ENCODE data around the gene MYF6. TPM values are rescaled to one million over a fixed set of nuclear protein-coding genes. Genes with fewer than 3 reads are reported as not detected.

MYF6 gene
- 28.1 and 119 TPM in 2 replicates for total RNA-seq
- 6.1 TPM for polyA plus RNA-seq (2012)

DNA sequence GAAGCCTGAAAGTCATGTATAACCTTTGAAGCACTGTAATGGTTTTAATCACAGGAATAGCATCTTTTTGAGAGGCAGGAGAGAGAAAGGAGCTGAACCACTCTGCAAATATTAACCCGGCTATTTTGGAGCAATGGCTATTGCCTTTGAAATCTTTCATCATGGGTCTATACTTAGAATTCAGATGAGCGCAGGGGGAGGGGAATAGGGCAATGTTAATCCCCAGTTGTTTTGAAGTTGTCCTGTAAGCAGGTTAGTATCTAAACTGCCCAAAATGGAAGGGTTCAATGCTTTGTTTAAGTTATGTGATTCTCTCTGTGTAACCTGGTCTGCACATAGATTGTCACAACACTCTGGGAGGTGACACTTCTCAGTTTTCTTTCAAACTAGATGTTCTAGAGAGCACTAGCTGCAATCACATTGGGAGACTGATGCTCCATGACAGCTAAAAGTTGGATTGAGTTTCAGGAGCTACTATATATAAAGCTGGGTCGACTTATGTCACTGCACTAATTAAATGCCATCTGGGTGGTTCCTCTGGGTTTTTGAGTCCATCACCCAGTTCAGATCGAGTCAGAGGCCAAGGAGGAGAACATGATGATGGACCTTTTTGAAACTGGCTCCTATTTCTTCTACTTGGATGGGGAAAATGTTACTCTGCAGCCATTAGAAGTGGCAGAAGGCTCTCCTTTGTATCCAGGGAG, at the start of gene MYF6:
Gene MYF6 (plus strand): TSS at position 509 of the 704 bp plus-strand sequence. CDS start 86 bp downstream, at position 595.
- peak; percentile 79 for DNase-seq (ENCODE audit: low read depth)

- DNase-seq (ENCODE audit: low read depth) = no peak
Observed at GRCh38 chr12:80659512-80660063, 47.8 kb upstream of the MYF6 start.

- DNase-seq (ENCODE audit: low read depth) = no peak
Observed at GRCh38 chr12:80662586-80662985, 44.8 kb upstream of the MYF6 start.

- no peak for DNase-seq (ENCODE audit: low read depth)
Observed at GRCh38 chr12:80670214-80670613, 37.2 kb upstream of the MYF6 start.

GRCh38 chr12:80676042-80676636, 31.3 kb upstream of the MYF6 start:
- DNase-seq (ENCODE audit: low read depth) = peak; percentile 38

DNA sequence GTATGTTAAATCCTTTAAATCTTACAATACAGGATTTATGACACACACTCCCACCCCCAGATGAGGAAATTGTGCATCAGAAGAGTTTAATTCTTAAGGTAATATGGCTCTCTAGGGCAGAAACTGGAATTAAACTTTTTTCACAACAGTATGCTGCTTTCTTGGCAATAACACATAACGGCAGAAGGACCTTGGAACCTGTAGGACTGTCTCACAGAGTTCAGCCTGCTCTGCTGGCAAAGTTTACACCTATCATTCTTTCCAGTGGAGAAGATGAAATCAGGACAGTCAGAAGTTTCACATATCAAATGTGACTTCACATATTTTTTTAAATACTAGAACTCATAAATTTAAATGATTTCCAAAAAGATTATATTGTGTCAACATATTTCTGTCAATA, 30.6 kb upstream of the MYF6 start:
- no peak for DNase-seq (ENCODE audit: low read depth)

- no peak for DNase-seq (ENCODE audit: low read depth)
Observed at GRCh38 chr12:80677994-80678393, 29.4 kb upstream of the MYF6 start.

DNA sequence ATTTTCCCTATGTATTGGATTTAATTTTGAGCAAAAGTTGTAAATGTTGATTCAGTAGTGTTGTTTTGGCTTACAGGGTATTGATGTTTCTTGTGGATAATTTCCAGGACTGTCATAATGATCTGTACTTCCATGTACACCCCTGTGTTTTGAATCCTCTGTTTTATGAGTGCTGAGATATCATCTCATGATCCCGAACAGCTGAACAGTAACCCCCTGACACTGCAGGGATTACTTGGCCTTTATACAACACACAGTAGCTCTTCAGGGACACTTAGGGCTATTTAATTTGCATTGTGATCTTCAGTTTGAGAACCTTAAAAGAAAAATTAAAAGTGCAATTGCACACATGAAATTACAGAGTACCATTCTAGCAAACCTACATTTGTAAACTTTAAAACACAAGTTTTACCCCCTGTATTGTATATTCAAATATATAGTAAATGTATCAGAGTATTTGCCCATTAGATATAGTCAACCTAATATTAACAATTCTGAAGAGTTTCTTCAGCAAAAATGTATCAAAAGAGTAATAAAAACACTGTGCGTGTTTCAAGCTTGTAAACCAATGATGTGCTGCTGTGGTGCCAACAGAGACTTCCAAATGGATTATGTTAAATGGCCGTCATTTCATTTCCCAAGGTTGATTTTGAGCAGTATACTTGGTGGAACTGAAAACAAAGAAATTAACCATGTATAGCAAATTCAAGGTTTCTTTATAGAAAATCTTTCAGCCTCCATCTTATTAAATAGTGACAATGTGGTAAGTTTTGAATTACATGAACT, 27.9 kb upstream of the MYF6 start:
- peak; percentile 82 for DNase-seq (ENCODE audit: low read depth)

- DNase-seq (ENCODE audit: low read depth) = peak; percentile 75
Observed at GRCh38 chr12:80681287-80681686, 26.1 kb upstream of the MYF6 start.

DNA sequence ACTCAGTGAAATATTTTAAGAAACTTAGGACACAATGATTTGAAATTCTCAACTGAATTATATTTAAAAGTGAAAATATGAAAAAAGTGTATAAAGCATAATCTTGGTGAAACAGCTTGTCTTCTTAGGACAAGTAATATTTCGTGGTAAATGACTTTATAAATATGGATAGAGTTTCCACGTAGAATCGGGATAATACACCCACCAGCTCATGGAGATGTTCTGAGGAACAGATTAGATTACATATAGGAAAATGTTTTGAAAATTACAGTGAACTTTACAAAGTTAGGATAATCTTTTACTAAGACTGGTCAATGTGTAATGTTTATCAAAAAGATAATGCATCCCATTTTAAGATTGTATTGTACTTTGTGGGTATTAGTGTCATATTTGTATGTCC, 25.6 kb upstream of the MYF6 start:
- peak; percentile 59 for DNase-seq (ENCODE audit: low read depth)

- DNase-seq (ENCODE audit: low read depth) = no peak
Observed at GRCh38 chr12:80684077-80684495, 23.3 kb upstream of the MYF6 start.

DNA sequence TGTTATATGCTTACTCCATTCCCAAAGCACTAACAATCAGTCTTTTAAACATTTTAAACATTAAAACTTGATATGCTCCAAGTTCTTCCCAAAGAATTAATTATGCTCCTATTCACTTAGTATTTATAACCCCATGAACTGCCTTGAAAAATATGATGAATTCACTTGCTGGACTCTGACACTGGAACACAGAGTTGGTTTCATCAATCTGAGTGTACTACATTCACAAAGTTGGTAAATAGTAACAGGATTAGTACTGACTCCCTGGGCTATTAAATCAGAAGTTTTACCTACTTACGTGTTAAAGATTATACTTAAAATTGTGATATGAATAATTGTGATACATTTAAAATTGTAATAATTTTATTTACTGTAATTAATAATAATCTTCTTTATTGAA, 17.3 kb upstream of the MYF6 start:
- DNase-seq (ENCODE audit: low read depth) = no peak

DNA sequence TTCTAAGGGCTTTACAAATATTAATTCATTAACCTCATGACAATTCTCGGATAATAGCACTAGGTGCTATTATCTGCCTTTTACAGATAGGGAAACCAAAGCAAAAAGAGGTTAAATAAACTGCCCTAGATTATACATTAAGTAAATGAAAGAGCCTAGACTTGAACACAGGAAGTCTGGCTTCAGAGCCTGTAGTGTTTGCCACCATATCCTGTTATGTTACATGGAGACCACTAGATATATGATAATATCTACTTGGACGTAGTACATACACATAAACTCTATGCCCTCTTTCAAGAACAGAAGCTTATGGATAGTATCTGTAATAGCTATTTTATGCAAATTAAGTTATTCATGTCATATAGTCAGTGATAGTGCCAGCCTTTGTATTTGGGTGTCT, 16.9 kb upstream of the MYF6 start:
- DNase-seq (ENCODE audit: low read depth) = no peak

DNA sequence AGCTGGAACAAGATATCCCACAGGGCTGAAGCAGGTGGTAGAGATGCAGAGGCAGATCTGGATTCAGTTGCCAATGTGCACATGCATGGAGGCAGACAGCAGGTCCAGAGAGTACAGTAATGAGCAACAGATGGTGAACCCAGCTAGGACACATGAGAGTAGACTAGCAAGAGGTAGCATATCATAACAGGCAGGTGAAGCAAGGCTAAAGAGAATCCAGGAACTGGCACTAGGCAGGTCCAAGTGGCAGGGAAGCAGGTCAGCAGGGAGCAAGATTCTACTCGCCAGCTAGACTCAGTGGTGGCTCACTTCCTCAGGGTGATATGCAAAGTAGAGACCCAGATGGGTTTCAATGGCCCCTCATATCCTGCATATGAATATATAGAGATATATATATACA, 15.3 kb upstream of the MYF6 start:
- peak; percentile 59 for DNase-seq (ENCODE audit: low read depth)

- DNase-seq (ENCODE audit: low read depth) = peak; percentile 65
Observed at GRCh38 chr12:80697270-80697887, 10.1 kb upstream of the MYF6 start.

- peak; percentile 73 for DNase-seq (ENCODE audit: low read depth)
Observed at GRCh38 chr12:80698256-80698655, 9.2 kb upstream of the MYF6 start.

GRCh38 chr12:80698847-80699542, 8.4 kb upstream of the MYF6 start:
- DNase-seq (ENCODE audit: low read depth) = peak; percentile 72

DNA sequence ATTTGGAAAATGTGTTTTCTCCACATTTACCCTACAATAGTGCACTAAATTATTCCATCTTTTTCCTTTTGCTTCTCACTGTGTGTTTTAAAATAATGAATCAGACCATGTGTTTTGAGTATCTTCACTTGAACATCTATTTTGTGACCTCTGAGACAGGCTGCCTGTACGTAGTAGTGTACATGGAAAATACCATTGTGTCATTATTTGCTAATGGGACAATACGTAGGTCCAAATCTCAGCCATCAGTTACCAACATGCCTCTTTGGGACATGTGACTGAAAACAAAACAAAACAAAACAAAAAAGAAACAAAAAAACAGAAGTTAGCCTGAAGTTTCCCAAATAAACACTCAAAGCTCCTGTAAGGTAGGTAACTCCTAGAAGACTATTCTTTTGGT, 7.1 kb upstream of the MYF6 start:
- DNase-seq (ENCODE audit: low read depth) = peak; percentile 75

DNA sequence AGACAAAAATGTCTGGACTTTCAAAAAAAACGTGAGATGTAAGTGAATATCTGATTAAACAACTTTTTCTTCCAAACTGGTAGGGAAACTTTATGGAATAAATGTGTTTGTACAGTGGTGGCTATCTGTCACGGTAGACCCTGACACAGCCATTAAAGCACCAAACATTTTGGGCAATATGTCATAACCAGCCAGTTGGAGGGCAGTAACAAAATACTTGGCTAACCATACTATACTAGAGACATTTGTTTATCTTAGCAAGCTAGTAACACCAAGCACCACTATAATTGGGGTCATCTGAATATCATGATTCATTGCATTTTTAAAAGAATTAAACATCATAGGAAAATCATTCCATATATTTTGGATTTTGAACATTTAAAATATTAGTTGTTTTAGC, 6.0 kb upstream of the MYF6 start:
- DNase-seq (ENCODE audit: low read depth) = peak; percentile 78

DNA sequence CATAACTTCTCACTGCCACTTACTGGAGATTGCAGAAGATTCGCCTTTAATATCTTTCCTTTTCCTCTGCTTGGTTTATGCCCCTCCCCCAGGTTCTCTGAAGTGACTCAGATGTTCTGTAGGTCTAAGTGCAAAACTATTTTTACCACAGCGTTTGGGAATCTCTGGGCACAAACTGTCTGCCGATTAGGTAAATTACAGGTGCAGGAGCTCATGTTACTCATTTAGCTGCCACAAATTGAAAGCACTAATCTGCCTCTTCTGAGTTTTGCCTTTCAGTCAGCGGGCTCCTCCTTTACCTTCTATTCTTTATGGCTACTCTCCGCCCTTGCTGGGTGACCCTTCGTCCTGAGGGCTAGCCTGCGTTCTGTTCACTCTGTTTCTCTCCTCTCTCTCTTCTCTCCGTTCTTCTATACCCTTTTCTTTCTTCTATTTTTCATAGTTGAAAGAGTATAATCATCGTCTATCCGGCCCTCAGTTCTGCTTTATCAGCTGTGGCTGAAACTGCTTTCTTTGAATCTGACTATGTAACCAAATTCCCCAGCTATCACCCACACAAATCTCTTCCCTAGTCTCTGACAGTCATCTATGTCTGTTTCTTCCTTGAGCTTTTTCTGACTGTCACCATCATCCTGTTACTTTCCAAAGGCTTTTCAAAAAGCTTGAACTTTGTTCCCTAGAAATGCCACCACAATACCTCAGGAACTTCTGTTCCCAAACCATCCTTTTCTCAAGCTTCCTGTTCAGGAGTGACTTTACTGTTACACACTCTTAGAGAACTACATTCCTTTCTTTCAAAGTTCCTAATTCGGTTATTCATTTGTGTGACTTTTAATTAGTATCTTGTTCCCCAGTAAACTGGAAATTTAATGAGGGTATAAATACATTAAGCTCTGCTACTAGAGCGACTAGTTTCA, 4.3 kb upstream of the MYF6 start:
- DNase-seq (ENCODE audit: low read depth) = peak; percentile 91

Data from myocyte (in vitro differentiated cells).